Left renal pelvis (tissue), 4 donors: Measurements from ENCODE around the gene SKAP2. TPM values are rescaled to one million over a fixed set of nuclear protein-coding genes. Genes with fewer than 3 reads are reported as not detected.

Experiments used
- DNase-seq, 4 donors: peaks; one replicate each; pipeline ENCODE4 v3.0.0-alpha.2; 2013; ENCODE audit warnings: low read depth in 4 of 4, low spot score in 3 of 4
- polyA plus RNA-seq, 4 donors: library from polyadenylated mRNA; unstranded; fragments of 120-200 nt; gene quantifications; one replicate each; pipeline ENCODE4 v1.2.1, GENCODE V29; 2013; ENCODE audit not compliant: insufficient read length in 4 of 4

The SKAP2 gene
- 10 to 100 TPM; 20.1 to 37.2 (median 25.6) TPM for polyA plus RNA-seq

GRCh38 chr7:26864309-26865093, at the start of gene SKAP2:
Gene SKAP2, minus strand, starts transcription at chr7:26864590. Its CDS starts 161 bp downstream, at chr7:26864429.
- DNase-seq: peak; percentile 99

- no peak for DNase-seq
These were observed 48.6 kb upstream of the SKAP2 start for GRCh38 chr7:26912933-26913536.

GRCh38 chr7:26912338-26912737, 47.9 kb upstream of the SKAP2 start:
- DNase-seq: no peak

GRCh38 chr7:26910221-26910620, 45.8 kb upstream of the SKAP2 start:
- no peak for DNase-seq

- DNase-seq: no peak
These were observed 35.9 kb upstream of the SKAP2 start for GRCh38 chr7:26900251-26900650.

- DNase-seq: no peak
These were observed 35.1 kb upstream of the SKAP2 start for GRCh38 chr7:26899519-26899918.

- DNase-seq: no peak
These were observed 34.5 kb upstream of the SKAP2 start for GRCh38 chr7:26898891-26899290.

GRCh38 chr7:26897928-26898327, 33.5 kb upstream of the SKAP2 start:
- DNase-seq: no peak

- DNase-seq: no peak
These were observed 27.3 kb upstream of the SKAP2 start for GRCh38 chr7:26891400-26892350.

- DNase-seq: no peak
These were observed 16.5 kb upstream of the SKAP2 start for GRCh38 chr7:26880852-26881251.

- DNase-seq: no peak
These were observed 15.3 kb upstream of the SKAP2 start for GRCh38 chr7:26879671-26880070.

GRCh38 chr7:26868841-26869495, 4.6 kb upstream of the SKAP2 start:
- no peak for DNase-seq

- no peak for DNase-seq
These were observed 651 bp upstream of the SKAP2 start for GRCh38 chr7:26865094-26865388.

GRCh38 chr7:26863518-26864308, 677 bp downstream of the SKAP2 start:
- DNase-seq: no peak

- DNase-seq: no peak
These were observed 1.6 kb downstream of the SKAP2 start for GRCh38 chr7:26862834-26863233.

- DNase-seq: no peak
These were observed 3.3 kb downstream of the SKAP2 start for GRCh38 chr7:26861050-26861449.

GRCh38 chr7:26860361-26860760, 4.0 kb downstream of the SKAP2 start:
- no peak for DNase-seq

GRCh38 chr7:26859720-26860119, 4.7 kb downstream of the SKAP2 start:
- no peak for DNase-seq

GRCh38 chr7:26858735-26859134, 5.7 kb downstream of the SKAP2 start:
- DNase-seq: no peak

- no peak for DNase-seq
These were observed 6.1 kb downstream of the SKAP2 start for GRCh38 chr7:26858241-26858715.
